IMR-90 (cell line): Measurements from ENCODE around the gene VAMP5. TPM values are rescaled to one million over a fixed set of nuclear protein-coding genes. Genes with fewer than 3 reads are reported as not detected.
"Not testable (repeated sequence)": the region's sequence is repeated elsewhere in the genome, so short reads cannot be mapped to it uniquely, and the experiment has no call there.

Source experiments
- ATAC-seq: fragments of 200-7000 bp; cut with Tn5 transposase; 2 replicates; pipeline ENCODE4 v1.9.1; 2020; ENCODE audit warnings: low read depth, mild to moderate bottlenecking, moderate library complexity
- BruUV-seq: library from RNA; stranded (reverse); fragments of 400-500 nt; replicated peaks from 2 replicates; lab custom pipeline; 2021; lab: Mats Ljungman, UMichigan
- CTCF ChIA-PET: fragments of 300-600 bp; formaldehyde crosslinking; extraction: SDS; loops from one replicate; lab custom pipeline; 2021; ENCODE audit warnings: antibody characterized with exemption; lab: Yijun Ruan, JAX
- POLR2A ChIA-PET: fragments of 300-600 bp; sonication (Branson Sonifier 250); formaldehyde crosslinking; loops from one replicate; lab custom pipeline; 2022; ENCODE audit warnings: antibody characterized with exemption; ENCODE audit not compliant: unreplicated experiment; lab: Charles Lee
- DNase-seq: peaks from one replicate; pipeline ENCODE4 v3.0.0; 2013
- H2AFZ ChIP-seq: replicated peaks from 2 replicates; pipeline ENCODE3; 2013; ENCODE audit warnings: low read length, mild to moderate bottlenecking; ENCODE audit not compliant: poor library complexity
- H2AK5ac ChIP-seq: 2 replicates; pipeline ENCODE4 v1.6.1; 2013; ENCODE audit warnings: low read depth, low read length, inconsistent platforms
- H2AK9ac ChIP-seq: replicated peaks from 2 replicates; pipeline ENCODE3; 2013; ENCODE audit warnings: mild to moderate bottlenecking, low read depth, low read length, moderate library complexity; ENCODE audit not compliant: poor library complexity
- H2BK120ac ChIP-seq: 2 replicates; pipeline ENCODE4 v1.6.1; 2013; ENCODE audit warnings: low read depth, low read length, inconsistent platforms
- H2BK15ac ChIP-seq: 3 replicates; pipeline ENCODE4 v1.6.1; 2013; ENCODE audit warnings: low read depth, low read length, inconsistent platforms
- H2BK20ac ChIP-seq: 2 replicates; pipeline ENCODE4 v1.6.1; 2013; ENCODE audit warnings: low read depth, mild to moderate bottlenecking, inconsistent platforms, low read length, moderate library complexity
- H2BK5ac ChIP-seq: 2 replicates; pipeline ENCODE4 v1.6.1; 2013; ENCODE audit warnings: mild to moderate bottlenecking, low read depth, low read length, inconsistent platforms; ENCODE audit not compliant: poor library complexity, severe bottlenecking
- H3K14ac ChIP-seq: replicated peaks from 2 replicates; pipeline ENCODE4 v1.6.1; 2013; ENCODE audit warnings: low read depth, low read length, inconsistent platforms
- H3K18ac ChIP-seq: 2 replicates; pipeline ENCODE4 v1.6.1; 2013; ENCODE audit warnings: low read depth, low read length, control low read depth
- H3K23ac ChIP-seq: 2 replicates; pipeline ENCODE4 v1.6.1; 2013; ENCODE audit warnings: low read depth, low read length, inconsistent platforms
- H3K27ac ChIP-seq: 2 replicates; pipeline ENCODE4 v1.5.1; 2013; ENCODE audit warnings: mild to moderate bottlenecking, control low read depth, low read length; ENCODE audit not compliant: insufficient read depth
- H3K27me3 ChIP-seq: 2 replicates; pipeline ENCODE4 v1.6.1; 2013; ENCODE audit warnings: low read length; ENCODE audit not compliant: control insufficient read depth, insufficient read depth
- H3K36me3 ChIP-seq: 2 replicates; pipeline ENCODE4 v1.6.1; 2013; ENCODE audit warnings: low read length, mixed read lengths; ENCODE audit not compliant: control insufficient read depth, insufficient read depth
- H3K4ac ChIP-seq: 2 replicates; pipeline ENCODE4 v1.6.1; 2013; ENCODE audit warnings: low read depth, low read length, inconsistent platforms
- H3K4me1 ChIP-seq: 2 replicates; pipeline ENCODE4 v1.6.1; 2013; ENCODE audit warnings: low read length, mixed read lengths; ENCODE audit not compliant: control insufficient read depth, insufficient read depth
- H3K4me2 ChIP-seq: 2 replicates; pipeline ENCODE4 v1.6.1; 2013; ENCODE audit warnings: low read depth, mild to moderate bottlenecking, control low read depth, low read length, moderate library complexity
- H3K4me3 ChIP-seq: 2 replicates; pipeline ENCODE4 v1.5.1; 2013; ENCODE audit warnings: low read depth, mild to moderate bottlenecking, control low read depth, low read length, moderate library complexity; ENCODE audit not compliant: insufficient read depth
- H3K56ac ChIP-seq: 2 replicates; pipeline ENCODE4 v1.6.1; 2013; ENCODE audit warnings: low read length, inconsistent platforms; ENCODE audit not compliant: insufficient read depth; ENCODE audit errors: extremely low read depth
- H3K79me1 ChIP-seq, 2 experiments: 2 replicates each; pipeline ENCODE4 v1.6.1; 2013; ENCODE audit warnings: low read length in 2 of 2, inconsistent platforms in 1 of 2, low read depth in 1 of 2
- H3K9ac ChIP-seq: 2 replicates; pipeline ENCODE4 v1.6.1; 2013; ENCODE audit warnings: low read depth, low read length, control low read depth
- H3K9me1 ChIP-seq: 2 replicates; pipeline ENCODE4 v1.6.1; 2013; ENCODE audit warnings: low read length, inconsistent platforms; ENCODE audit not compliant: insufficient read depth
- H3K9me3 ChIP-seq: 2 replicates; pipeline ENCODE4 v1.6.1; 2013; ENCODE audit warnings: low read length; ENCODE audit not compliant: control insufficient read depth, insufficient read depth
- H4K20me1 ChIP-seq: 2 replicates; pipeline ENCODE4 v1.6.1; 2013; ENCODE audit warnings: low read length, inconsistent platforms; ENCODE audit not compliant: insufficient read depth
- H4K5ac ChIP-seq: 2 replicates; pipeline ENCODE4 v1.6.1; 2013; ENCODE audit warnings: mild to moderate bottlenecking, low read depth, low read length, control low read depth
- H4K8ac ChIP-seq, 2 experiments: 2 replicates each; pipeline ENCODE4 v1.6.1; 2013; ENCODE audit warnings: low read depth in 2 of 2, low read length in 2 of 2, control low read depth in 1 of 2, inconsistent platforms in 1 of 2
- H4K91ac ChIP-seq: 2 replicates; pipeline ENCODE4 v1.6.1; 2013; ENCODE audit warnings: low read depth, low read length, inconsistent platforms; ENCODE audit not compliant: insufficient read depth
- CEBPB ChIP-seq: IDR thresholded peaks from 2 replicates; pipeline ENCODE4 v1.6.1; 2012; ENCODE audit warnings: low read depth, low read length, improper control_type of control experiment
- FOS ChIP-seq: fragments of 150-350 bp; IDR thresholded peaks from 2 replicates; pipeline ENCODE4 v1.6.1; 2016; ENCODE audit warnings: low read depth, low read length
- WGBS, 2 experiments: methylation state at CpG; one replicate each; pipeline versions ENCODE4 v1.1.5 to v1.1.7; 2013; ENCODE audit warnings: missing lambda C conversion rate in 2 of 2; ENCODE audit not compliant: insufficient read length in 1 of 2; ENCODE audit errors: extremely low coverage in 2 of 2; 5-methylcytosine and 5-hydroxymethylcytosine counted together
- dilution Hi-C: fragments of 300-500 bp; cut with HindIII; formaldehyde crosslinking; loops from one replicate; pipeline ENCODE4 v1.14.3; 2018; ENCODE audit warnings: low sequenced_read_pairs; ENCODE audit not compliant: unreplicated experiment
- in situ Hi-C: fragments of 300-500 bp; cut with MboI; formaldehyde crosslinking; loops from 3 replicates; pipeline ENCODE4 v1.14.3; 2019; ENCODE audit warnings: low sequenced_read_pairs, inconsistent platforms, mixed read lengths
- intact Hi-C: fragments of 100-400 bp; cut with micrococcal nuclease; formaldehyde crosslinking; loops from 2 replicates; pipeline ENCODE4 v1.10.0; 2022
- polyA plus RNA-seq, 3 experiments: library from polyadenylated mRNA; depleted of rRNA; stranded (reverse); fragments of >200 nt; gene quantifications; 2 replicates each; pipeline ENCODE4 v1.2.3, GENCODE V29; 2012; ENCODE audit warnings: low replicate concordance in 1 of 3
- total RNA-seq: library from RNA; depleted of rRNA; stranded (reverse); fragments of >200 nt; gene quantifications from 2 replicates; pipeline ENCODE4 v1.2.3, GENCODE V29; 2012
- TF ChIP-seq, protein P1 (sequence below): conservative IDR thresholded peaks from 2 replicates; pipeline ENCODE4 v1.5.1; 2012; ENCODE audit warnings: mild to moderate bottlenecking, low read depth, low read length, improper control_type of control experiment

Gene VAMP5
- total and polyA plus RNA-seq, 2 of the 4 experiments (the other 2 are of a cell fraction) = 13.8 to 103 TPM

DNA sequence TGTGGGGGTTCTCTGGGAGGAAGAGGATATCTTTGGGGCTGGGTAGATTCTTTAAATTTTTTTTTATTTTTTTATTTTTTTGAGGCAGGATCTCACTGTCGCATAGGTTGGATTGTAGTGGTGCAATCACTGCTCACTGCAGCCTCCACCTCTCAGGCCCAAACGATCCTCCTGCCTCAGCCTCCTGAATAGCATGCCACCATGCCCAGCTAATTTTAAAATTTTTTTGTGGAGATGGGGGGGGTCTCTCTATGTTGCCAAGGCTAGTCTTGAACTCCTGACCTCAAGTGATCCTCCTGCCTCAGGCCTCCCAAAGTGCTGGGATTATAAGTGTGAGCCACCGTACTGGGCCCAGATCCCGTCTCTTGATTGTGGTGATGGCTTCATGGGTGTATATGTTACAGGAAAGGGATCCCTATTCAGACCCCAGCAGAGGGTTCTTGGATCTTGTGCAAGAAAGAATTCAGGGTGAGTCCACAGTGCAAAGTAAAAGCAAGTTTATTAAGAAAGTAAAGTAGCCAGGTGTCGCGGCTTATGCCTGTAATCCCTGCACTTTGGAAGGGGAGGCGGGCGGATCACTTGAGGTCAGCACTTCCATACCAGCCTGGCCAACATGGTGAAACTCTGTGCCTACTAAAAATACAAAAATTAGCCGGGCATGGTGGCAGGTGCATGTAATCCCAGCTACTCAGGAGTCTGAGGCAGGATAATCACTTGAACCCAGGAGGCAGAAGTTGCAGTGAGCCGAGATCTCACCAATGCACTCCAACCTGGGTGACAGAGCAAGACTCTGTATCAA is 29.7 kb downstream of the VAMP5 start (continued):
- no peak for TF ChIP-seq CEBPB
- TF ChIP-seq FOS = no peak
- TF ChIP-seq, protein P1, sequence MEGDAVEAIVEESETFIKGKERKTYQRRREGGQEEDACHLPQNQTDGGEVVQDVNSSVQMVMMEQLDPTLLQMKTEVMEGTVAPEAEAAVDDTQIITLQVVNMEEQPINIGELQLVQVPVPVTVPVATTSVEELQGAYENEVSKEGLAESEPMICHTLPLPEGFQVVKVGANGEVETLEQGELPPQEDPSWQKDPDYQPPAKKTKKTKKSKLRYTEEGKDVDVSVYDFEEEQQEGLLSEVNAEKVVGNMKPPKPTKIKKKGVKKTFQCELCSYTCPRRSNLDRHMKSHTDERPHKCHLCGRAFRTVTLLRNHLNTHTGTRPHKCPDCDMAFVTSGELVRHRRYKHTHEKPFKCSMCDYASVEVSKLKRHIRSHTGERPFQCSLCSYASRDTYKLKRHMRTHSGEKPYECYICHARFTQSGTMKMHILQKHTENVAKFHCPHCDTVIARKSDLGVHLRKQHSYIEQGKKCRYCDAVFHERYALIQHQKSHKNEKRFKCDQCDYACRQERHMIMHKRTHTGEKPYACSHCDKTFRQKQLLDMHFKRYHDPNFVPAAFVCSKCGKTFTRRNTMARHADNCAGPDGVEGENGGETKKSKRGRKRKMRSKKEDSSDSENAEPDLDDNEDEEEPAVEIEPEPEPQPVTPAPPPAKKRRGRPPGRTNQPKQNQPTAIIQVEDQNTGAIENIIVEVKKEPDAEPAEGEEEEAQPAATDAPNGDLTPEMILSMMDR = no peak

DNA sequence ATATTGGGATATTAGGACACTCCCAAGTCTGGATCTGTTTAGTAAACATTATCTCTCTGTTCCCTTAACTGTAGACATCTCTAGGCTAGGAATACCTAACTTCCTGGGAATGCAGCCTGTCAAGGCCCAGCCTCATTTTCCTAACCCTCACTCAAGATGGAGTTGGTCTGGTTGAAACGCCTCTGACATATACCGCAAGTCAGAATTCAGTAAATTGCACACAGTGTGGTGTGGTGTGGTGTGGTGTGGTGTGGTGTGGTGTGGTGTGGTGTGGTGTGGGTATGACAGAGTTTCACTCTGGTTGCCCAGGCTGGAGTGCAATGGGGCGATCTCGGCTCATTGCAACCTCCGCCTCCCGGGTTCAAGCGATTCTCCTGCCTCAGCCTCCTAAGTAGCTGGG is 30.5 kb downstream of the VAMP5 start:
- H2BK120ac ChIP-seq, H3K23ac ChIP-seq, in situ Hi-C loops, H3K27me3 ChIP-seq, DNase-seq, ATAC-seq, CTCF ChIA-PET, BruUV-seq, H2BK15ac ChIP-seq, H3K9me3 ChIP-seq, H4K5ac ChIP-seq, dilution Hi-C loops, POLR2A ChIA-PET, H3K4ac ChIP-seq, H2AK9ac ChIP-seq, H2BK20ac ChIP-seq, H3K9me1 ChIP-seq, H3K4me2 ChIP-seq, H4K91ac ChIP-seq, H2AFZ ChIP-seq, H3K4me3 ChIP-seq, H3K9ac ChIP-seq, H3K36me3 ChIP-seq, H3K56ac ChIP-seq, H3K18ac ChIP-seq, H3K27ac ChIP-seq, H2AK5ac ChIP-seq, intact Hi-C loops, H3K4me1 ChIP-seq, H4K8ac ChIP-seq, H3K14ac ChIP-seq, H2BK5ac ChIP-seq: not testable (repeated sequence)
- Histone ChIP-seq H4K20me1 (peaks cover 12% of the 10 kb centered on the region; the same call in 1 of the 2 replicates), H3K79me1 (peaks cover 11 to 36% of the 10 kb centered on the region in 2 experiments)
- WGBS, 2 experiments = 94% methylated on average over 5 of the region's 7 CpGs; no CpG with 5 or more reads in 1 of the 2 experiments
